HepG2 (cell line): ENCODE data around the gene DOHH. TPM values are rescaled to one million over a fixed set of nuclear protein-coding genes. Genes with fewer than 3 reads are reported as not detected.
A peak's percentile ranks its signal among the peaks of the same experiment; 100 is the strongest.

Experiments
- HOXA3 ChIP-seq: sonication (generic); formaldehyde crosslinking; IDR thresholded peaks from 2 replicates; pipeline ENCODE4 v1.5.0; 2020; ENCODE audit warnings: missing genetic modification reagents
- NCOR1 ChIP-seq: fragments of 200-600 bp; sonication (generic); IDR thresholded peaks from 2 replicates; pipeline ENCODE4 v1.7.0; 2017; ENCODE audit warnings: antibody characterized with exemption, low read length, borderline replicate concordance
- NFIB ChIP-seq: sonication (generic); formaldehyde crosslinking; IDR thresholded peaks from 2 replicates; pipeline ENCODE4 v1.9.0; 2021; ENCODE audit warnings: missing genetic modification reagents, mild to moderate bottlenecking, borderline replicate concordance
- NFKB2 ChIP-seq: sonication (generic); formaldehyde crosslinking; IDR thresholded peaks from 2 replicates; pipeline ENCODE4 v1.4.0; 2020; ENCODE audit warnings: missing genetic modification reagents, borderline replicate concordance
- NR2F6 ChIP-seq, 2 experiments: IDR thresholded peaks; 2 replicates each; pipeline ENCODE4 v1.6.1; 2016; ENCODE audit warnings: antibody characterized with exemption in 1 of 2, mild to moderate bottlenecking in 1 of 2
- RORA ChIP-seq: sonication (generic); formaldehyde crosslinking; IDR thresholded peaks from 2 replicates; pipeline ENCODE4 v1.5.0; 2020; ENCODE audit warnings: mild to moderate bottlenecking, missing genetic modification reagents, moderate library complexity
- RXRA ChIP-seq: sonication (generic); formaldehyde crosslinking; IDR thresholded peaks from 2 replicates; pipeline ENCODE4 v1.5.1; 2020; ENCODE audit warnings: missing genetic modification reagents
- SETDB1 ChIP-seq: sonication (generic); formaldehyde crosslinking; IDR thresholded peaks from 2 replicates; pipeline ENCODE4 v1.5.1; 2020; ENCODE audit warnings: missing genetic modification reagents, mild to moderate bottlenecking, borderline replicate concordance
- THAP11 ChIP-seq: IDR thresholded peaks from 2 replicates; pipeline ENCODE4 v1.6.1; 2016; ENCODE audit warnings: missing biosample characterization, missing genetic modification reagents
- TRIM24 ChIP-seq: sonication (generic); formaldehyde crosslinking; IDR thresholded peaks from 2 replicates; pipeline ENCODE4 v1.8.0; 2022; ENCODE audit warnings: mild to moderate bottlenecking, missing genetic modification reagents
- ZNF18 ChIP-seq: sonication (generic); formaldehyde crosslinking; IDR thresholded peaks from 2 replicates; pipeline ENCODE4 v1.8.0; 2022; ENCODE audit warnings: mild to moderate bottlenecking, missing genetic modification reagents; ENCODE audit not compliant: insufficient replicate concordance
- ZNF432 ChIP-seq: sonication (generic); formaldehyde crosslinking; IDR thresholded peaks from 2 replicates; pipeline ENCODE4 v1.5.0; 2020; ENCODE audit warnings: missing genetic modification reagents, mild to moderate bottlenecking, borderline replicate concordance
- ZNF501 ChIP-seq: sonication (generic); formaldehyde crosslinking; IDR thresholded peaks from 2 replicates; pipeline ENCODE4 v1.5.1; 2020; ENCODE audit warnings: mild to moderate bottlenecking, moderate library complexity, missing genetic modification reagents
- ZNF564 ChIP-seq: sonication (generic); formaldehyde crosslinking; IDR thresholded peaks from 2 replicates; pipeline ENCODE4 v1.8.1; 2023; ENCODE audit warnings: mild to moderate bottlenecking, missing genetic modification reagents
- ZNF784 ChIP-seq: sonication (generic); formaldehyde crosslinking; IDR thresholded peaks from 2 replicates; pipeline ENCODE4 v1.5.1; 2020; ENCODE audit warnings: missing genetic modification reagents, mild to moderate bottlenecking, borderline replicate concordance
- polyA plus RNA-seq, 8 experiments: library from polyadenylated mRNA; depleted of rRNA in 3 of 8; stranded (reverse) in 7 of 8; unstranded in 1 of 8; fragments of >200 nt; fragmentation: Illumina TruSeq in 4 of 8; extraction: Trizol in 4 of 8; gene quantifications; 2 replicates each; pipeline versions ENCODE4 v1.2.1 to v1.2.3, GENCODE V29; 2011 to 2016; ENCODE audit warnings: low read depth in 4 of 8, missing spikeins in 1 of 8, mixed read lengths in 1 of 8; ENCODE audit not compliant: insufficient read depth in 1 of 8
- total RNA-seq, 5 experiments: library from RNA; depleted of rRNA; stranded (reverse); fragments of >200 nt; fragmentation: Illumina TruSeq; extraction: Trizol; gene quantifications; 2 replicates each; pipeline ENCODE4 v1.2.3, GENCODE V29; 2016; ENCODE audit warnings: low read depth in 1 of 5
- TF ChIP-seq, protein P1 (sequence below): sonication (generic); formaldehyde crosslinking; IDR thresholded peaks from 2 replicates; pipeline ENCODE4 v1.8.1; 2023; ENCODE audit warnings: mild to moderate bottlenecking, missing genetic modification reagents

The DOHH gene
- total and polyA plus RNA-seq, 2 of the 13 experiments (the other 11 are each of a cell fraction or from before 2014, with no cell fraction given), result 3.5 to 13.7 TPM

GRCh38 chr19:3443840-3444694 lies 56.4 kb downstream of the DOHH start (continued):
- no peak for TF ChIP-seq ZNF18 (CRISPR knock-in tag)
- TF ChIP-seq ZNF501, result no peak
- TF ChIP-seq TRIM24, result no peak
- no peak for TF ChIP-seq SETDB1 (CRISPR knock-in tag)
- no peak for TF ChIP-seq THAP11 (CRISPR knock-in tag)
- TF ChIP-seq HOXA3 (CRISPR knock-in tag), result 0 out of 2 replicates have a peak, but pooled peaks have one; percentile 21
- no peak for TF ChIP-seq ZNF432
- TF ChIP-seq, protein P1, sequence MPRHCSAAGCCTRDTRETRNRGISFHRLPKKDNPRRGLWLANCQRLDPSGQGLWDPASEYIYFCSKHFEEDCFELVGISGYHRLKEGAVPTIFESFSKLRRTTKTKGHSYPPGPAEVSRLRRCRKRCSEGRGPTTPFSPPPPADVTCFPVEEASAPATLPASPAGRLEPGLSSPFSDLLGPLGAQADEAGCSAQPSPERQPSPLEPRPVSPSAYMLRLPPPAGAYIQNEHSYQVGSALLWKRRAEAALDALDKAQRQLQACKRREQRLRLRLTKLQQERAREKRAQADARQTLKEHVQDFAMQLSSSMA (CRISPR knock-in tag), result no peak
- TF ChIP-seq NR2F6 (IDR thresholded peaks at IDR 0.05), result peak; percentile 51
- TF ChIP-seq NR2F6 (CRISPR knock-in tag; IDR thresholded peaks at IDR 0.05), result no peak
- TF ChIP-seq ZNF784 (CRISPR knock-in tag), result no peak
- TF ChIP-seq RORA (CRISPR knock-in tag), result no peak
- TF ChIP-seq NFKB2 (CRISPR knock-in tag), result no peak
- TF ChIP-seq NFIB (CRISPR knock-in tag), result no peak
- TF ChIP-seq NCOR1, result no peak
- TF ChIP-seq RXRA, result 0 out of 2 replicates have a peak, but pooled peaks have one; percentile 19
- TF ChIP-seq ZNF564 (CRISPR knock-in tag), result no peak
